Ramos (cell line): Measurements from ENCODE around the gene ANTXR1.

Experiments used
- in situ Hi-C: fragments of 300-500 bp; cut with MboI; formaldehyde crosslinking; loops from one replicate; pipeline ENCODE4 v1.14.3; 2022; ENCODE audit warnings: low sequenced_read_pairs; ENCODE audit not compliant: unreplicated experiment

ANTXR1 gene

GRCh38 chr2:69065735-69066336 lies 52.9 kb downstream of the ANTXR1 start:
- in situ Hi-C loops: no loop called here

DNA sequence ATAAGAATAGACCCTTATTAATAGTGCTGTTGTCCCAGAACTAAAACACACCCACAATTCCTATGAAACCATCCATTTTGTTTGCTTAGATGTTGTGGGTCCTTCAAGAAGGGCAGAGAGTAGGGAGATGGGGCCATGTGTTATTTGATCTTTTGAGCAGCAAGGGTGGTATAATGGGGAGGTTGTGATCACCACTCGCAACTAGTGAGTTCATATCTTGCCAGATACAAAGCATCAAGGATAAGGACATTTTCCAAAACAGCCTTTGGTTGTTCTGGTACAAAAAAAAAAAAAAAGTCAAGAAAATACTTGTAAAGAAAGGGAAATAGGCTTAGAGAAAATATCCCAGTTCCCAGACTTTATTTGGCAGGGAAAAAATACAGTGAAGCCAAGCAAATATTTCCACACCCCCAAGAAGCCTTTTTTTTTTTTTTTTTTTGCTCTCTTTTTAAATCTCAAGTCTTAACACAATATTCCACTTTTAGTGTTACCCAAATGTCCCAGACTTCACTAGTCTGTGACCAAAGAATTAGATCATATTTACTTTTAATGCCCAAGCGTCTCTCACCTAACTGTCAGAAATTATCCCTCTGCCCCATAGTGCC lies 54.1 kb downstream of the ANTXR1 start:
- in situ Hi-C loops: no loop called here

- in situ Hi-C loops: no loop called here
Observed at GRCh38 chr2:69067866-69068265, 54.9 kb downstream of the ANTXR1 start.

GRCh38 chr2:69070969-69071368 lies 58.0 kb downstream of the ANTXR1 start:
- in situ Hi-C loops: no loop called here

DNA sequence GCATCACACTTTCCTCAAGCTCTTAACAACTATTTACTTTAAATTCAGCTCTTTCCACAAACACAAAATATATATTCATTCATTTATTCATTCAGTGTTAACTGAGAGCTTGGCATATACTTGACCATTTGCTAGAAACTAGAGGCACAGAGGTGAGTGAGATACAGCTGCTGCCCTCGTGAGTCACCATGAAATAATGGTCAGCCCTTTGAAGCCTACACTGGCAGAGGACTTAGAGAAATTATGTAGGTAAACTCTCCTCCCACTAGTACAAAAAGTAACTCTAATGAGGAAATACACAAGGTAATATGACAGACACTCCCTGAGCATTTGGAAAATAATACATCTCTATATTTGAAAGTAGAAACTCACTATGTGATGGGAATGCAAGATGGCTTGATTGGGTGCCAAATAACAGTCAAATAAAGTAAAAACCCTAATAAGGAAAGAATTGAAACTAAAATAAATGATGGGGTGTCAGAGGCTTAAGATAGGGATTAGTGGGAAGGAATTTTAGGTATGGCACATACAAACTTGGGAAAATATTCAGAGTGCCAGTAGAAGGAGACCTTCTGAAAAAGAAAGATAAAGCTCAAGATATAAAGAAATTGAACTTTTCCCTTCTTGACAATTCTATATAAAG lies 61.1 kb downstream of the ANTXR1 start:
- in situ Hi-C loops: no loop called here

DNA sequence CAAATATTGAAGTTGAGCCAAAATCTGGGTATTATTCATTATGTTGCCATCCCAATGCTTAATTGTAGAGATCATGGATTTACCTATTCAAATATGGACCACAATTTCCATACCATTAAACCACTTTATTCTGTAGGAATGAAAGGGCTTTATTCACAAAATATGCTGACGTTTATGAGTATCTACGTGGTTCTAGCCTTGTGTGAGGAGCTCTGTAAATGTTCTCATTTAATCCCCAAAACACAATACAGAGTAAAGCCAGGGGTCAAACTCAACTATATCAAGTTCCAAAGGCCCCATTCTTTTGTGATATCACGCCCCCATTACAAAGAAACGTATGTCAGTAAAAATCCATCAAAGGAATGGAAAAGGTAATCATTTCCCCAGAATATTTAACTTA lies 61.9 kb downstream of the ANTXR1 start:
- in situ Hi-C loops: no loop called here

DNA sequence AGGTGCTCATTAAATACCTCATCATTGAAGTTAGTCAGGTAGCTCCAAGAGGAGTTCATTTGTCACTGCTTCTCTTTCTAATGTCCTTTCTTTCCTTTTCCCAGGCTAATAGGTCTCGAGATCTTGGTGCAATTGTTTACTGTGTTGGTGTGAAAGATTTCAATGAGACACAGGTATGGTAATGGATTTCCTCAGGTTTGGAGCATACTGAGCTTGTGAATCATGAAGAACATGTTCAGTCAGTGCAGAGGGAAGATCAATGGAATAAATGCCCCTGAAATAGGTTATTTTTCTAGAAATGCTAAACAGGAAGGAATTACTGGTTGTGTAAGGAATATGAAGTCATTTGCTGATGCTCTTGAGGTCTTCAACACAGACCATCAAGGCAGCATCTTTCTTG lies 62.5 kb downstream of the ANTXR1 start:
- in situ Hi-C loops: no loop called here

DNA sequence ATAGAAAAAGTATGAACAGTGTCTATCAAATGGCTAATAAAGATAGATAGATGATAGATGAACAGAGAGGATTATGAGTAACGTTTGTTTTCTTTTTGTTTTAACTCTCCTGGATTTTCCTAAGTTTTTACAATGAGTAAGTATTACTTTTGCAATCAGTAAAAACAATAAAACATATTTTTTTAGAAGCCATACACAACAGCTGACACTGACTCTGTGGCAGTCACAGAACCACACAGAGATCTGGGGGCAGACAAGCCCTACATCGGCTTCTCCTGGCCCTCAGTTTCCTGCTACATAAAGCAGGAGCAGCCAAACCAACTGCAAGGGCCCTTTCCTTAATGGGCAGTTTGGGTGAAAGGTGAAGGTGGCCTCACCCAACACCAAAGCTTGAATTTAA lies 63.6 kb downstream of the ANTXR1 start:
- in situ Hi-C loops: no loop called here

- in situ Hi-C loops: no loop called here
Observed at GRCh38 chr2:69077252-69077950, 64.4 kb downstream of the ANTXR1 start.

DNA sequence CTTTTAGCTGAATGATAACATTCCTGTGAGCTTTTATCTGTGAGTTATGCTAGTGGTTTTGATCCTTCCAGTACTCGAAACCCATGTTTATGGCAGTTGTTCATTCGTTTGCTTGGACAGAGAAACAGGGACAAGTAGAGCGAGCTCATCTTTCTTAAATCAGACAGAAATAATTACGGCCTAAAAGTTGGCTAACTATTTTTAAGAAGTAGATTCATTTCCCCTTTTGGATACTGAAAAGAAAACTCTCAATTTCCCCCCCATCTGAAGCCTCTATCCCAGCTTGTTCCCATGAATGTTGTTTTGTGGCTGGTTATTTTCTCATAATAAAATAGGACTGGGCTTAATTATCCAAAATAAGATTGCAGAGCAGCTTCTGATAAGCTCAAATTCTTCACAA lies 67.1 kb downstream of the ANTXR1 start:
- in situ Hi-C loops: no loop called here

GRCh38 chr2:69081001-69081580 lies 68.1 kb downstream of the ANTXR1 start:
- in situ Hi-C loops: no loop called here

GRCh38 chr2:69081757-69082156 lies 68.8 kb downstream of the ANTXR1 start:
- in situ Hi-C loops: no loop called here

- in situ Hi-C loops: no loop called here
Observed at GRCh38 chr2:69082430-69082997, 69.5 kb downstream of the ANTXR1 start.

DNA sequence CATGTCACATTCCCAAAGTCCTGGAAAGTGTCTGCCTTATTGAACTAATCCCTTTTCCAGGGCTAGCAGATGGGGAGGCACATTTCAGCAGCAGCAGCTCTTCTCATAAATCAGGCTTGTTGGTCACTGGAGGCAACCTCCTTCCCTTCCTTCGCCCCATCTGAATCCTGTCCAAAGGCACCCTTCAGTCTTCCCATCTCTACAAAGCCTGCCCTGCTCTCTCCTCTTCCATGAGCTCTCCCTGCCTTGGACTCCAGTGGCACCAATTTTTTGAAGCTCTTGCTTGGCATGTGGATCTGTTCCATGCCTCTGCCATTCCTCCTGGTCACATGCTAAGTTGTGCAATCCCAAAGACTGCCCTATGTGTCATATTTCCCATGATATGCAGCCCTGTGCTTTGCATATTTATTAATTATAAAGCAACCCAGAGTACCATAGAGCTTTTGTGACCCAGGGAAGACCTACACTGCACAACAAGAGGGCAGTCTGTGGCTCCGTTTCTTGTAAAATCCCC lies 70.3 kb downstream of the ANTXR1 start:
- in situ Hi-C loops: no loop called here

GRCh38 chr2:69084492-69084891 lies 71.5 kb downstream of the ANTXR1 start:
- in situ Hi-C loops: no loop called here

DNA sequence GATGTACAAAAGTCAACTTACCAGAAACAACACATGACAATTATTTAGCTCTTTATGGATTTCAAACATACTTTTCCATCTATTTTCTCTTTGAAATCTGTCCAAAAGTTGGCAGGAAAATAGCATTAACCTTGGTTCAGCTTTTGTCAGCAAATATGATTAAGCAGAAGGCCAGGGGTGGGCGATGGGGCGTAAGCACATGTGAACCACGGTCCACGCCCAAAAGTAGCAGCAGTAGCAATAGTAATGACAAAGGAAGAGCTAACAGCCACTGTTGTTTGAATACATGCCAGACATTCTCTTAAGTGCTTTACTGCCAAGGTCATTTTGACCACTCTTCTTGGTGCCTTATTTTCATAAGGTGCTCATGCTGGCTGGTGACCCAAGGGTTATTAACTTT lies 73.5 kb downstream of the ANTXR1 start:
- in situ Hi-C loops: no loop called here

DNA sequence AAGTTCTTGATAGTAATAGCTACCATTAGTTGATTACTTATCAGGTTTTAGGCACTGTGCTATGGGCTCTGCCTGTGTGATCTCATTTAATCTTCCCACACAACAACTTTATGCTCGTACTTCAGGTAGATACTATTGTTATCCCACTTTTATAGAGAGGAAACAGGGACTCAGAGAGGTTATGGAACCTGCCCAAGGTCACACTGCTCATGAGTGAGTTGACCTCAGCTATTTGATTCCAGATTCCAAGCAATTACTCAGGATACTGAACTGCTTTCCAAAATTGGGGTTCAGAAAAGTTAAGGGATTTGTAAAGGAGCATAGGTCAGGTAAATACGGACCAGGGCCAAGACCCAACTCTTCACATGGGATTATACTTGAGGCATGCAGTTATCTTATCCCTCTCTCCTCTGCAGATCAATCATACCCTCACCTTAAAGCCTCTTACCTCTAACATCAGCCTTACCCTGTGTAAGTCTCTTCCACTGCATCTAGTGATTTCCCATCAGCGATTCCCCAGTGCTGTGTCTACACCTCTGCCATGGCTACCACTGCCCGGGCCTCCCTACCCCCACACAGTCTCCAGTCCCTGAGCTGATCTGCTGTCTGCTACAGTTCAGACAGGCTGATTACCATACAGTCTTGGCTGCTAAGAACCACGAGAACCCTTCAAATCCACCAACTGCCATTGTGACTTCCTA lies 74.4 kb downstream of the ANTXR1 start:
- in situ Hi-C loops: no loop called here

GRCh38 chr2:69087912-69088240 lies 74.9 kb downstream of the ANTXR1 start:
- in situ Hi-C loops: no loop called here

- in situ Hi-C loops: no loop called here
Observed at GRCh38 chr2:69088466-69088865, 75.5 kb downstream of the ANTXR1 start.

GRCh38 chr2:69089266-69089665 lies 76.3 kb downstream of the ANTXR1 start:
- in situ Hi-C loops: no loop called here
